ENCODE data around the gene ZC3H7A. TPM values are rescaled to one million over a fixed set of nuclear protein-coding genes. Genes with fewer than 3 reads are reported as not detected.

ZC3H7A gene
- total RNA-seq, result 38.3 and 51.3 TPM in 2 replicates

GRCh38 chr16:11797166-11797956, at the start of gene ZC3H7A:
Gene ZC3H7A (minus strand): TSS chr16:11797258. CDS start chr16:11782354, 14,904 bp downstream.

GRCh38 chr16:11742536-11743307, 54.3 kb downstream of the ZC3H7A start, which contains the start of gene TXNDC11:
Gene TXNDC11 (minus strand): TSS chr16:11742857. CDS start chr16:11742730, 127 bp downstream.

Other genes starting within 250 kb of the ZC3H7A start
- gene LITAF, start 210.3 kb downstream of the ZC3H7A start, total RNA-seq, result 77.6 and 198 TPM in 2 replicates
- 18.1 and 54.8 TPM in 2 replicates for gene SNN, start 128.8 kb downstream of the ZC3H7A start, total RNA-seq
- gene TXNDC11, start 54.4 kb downstream of the ZC3H7A start, total RNA-seq, result 32.2 and 36.6 TPM in 2 replicates
- 124 and 187 TPM in 2 replicates for gene RSL1D1, start 54.3 kb upstream of the ZC3H7A start, total RNA-seq
- gene GSPT1, start 118.7 kb upstream of the ZC3H7A start, total RNA-seq, result 95.0 and 203 TPM in 2 replicates
- 3.4 and 9.4 TPM in 2 replicates for gene NPIPB2, start 144.8 kb upstream of the ZC3H7A start, total RNA-seq
- gene TNFRSF17, start 168.0 kb upstream of the ZC3H7A start, total RNA-seq, result not detected in 2 replicates
- 6.2 and 13.2 TPM in 2 replicates for gene SNX29, start 179.5 kb upstream of the ZC3H7A start, total RNA-seq

All from nasal cavity respiratory epithelium epithelial cell of viscerocranial mucosa (primary cell).